Stimulated activated CD4-positive, alpha-beta T cell treated with anti-CD3 and anti-CD28 coated beads, Interleukin-1b, Interleukin-23, amount 100 ng/mL, for 1 hour (primary cell): ENCODE measurements around the gene ANKRD36C.
"Not testable (repeated sequence)": the region's sequence is repeated elsewhere in the genome, so short reads cannot be mapped to it uniquely, and the experiment has no call there.

ENCODE experiments used
- DNase-seq, 2 donors: peaks; one replicate each; pipeline ENCODE4 v3.0.0-alpha.2; 2020; ENCODE audit warnings: low read depth in 2 of 2

Gene ANKRD36C

GRCh38 chr2:95991351-95992094, at the start of gene ANKRD36C:
Gene ANKRD36C (minus strand): TSS chr2:95991824. CDS start chr2:95991708, 116 bp downstream.
- DNase-seq, result not testable (repeated sequence)

- DNase-seq, result not testable (repeated sequence)
These were observed 43.9 kb upstream of the ANKRD36C start for GRCh38 chr2:96035554-96035953.

GRCh38 chr2:96034792-96035191, 43.2 kb upstream of the ANKRD36C start, which contains the start of gene GPAT2:
Gene GPAT2 (minus strand): TSS chr2:96034916. CDS start chr2:96032359, 2,557 bp downstream.
- DNase-seq, result not testable (repeated sequence)

GRCh38 chr2:96033997-96034396, 42.4 kb upstream of the ANKRD36C start:
- not testable (repeated sequence) for DNase-seq

DNA sequence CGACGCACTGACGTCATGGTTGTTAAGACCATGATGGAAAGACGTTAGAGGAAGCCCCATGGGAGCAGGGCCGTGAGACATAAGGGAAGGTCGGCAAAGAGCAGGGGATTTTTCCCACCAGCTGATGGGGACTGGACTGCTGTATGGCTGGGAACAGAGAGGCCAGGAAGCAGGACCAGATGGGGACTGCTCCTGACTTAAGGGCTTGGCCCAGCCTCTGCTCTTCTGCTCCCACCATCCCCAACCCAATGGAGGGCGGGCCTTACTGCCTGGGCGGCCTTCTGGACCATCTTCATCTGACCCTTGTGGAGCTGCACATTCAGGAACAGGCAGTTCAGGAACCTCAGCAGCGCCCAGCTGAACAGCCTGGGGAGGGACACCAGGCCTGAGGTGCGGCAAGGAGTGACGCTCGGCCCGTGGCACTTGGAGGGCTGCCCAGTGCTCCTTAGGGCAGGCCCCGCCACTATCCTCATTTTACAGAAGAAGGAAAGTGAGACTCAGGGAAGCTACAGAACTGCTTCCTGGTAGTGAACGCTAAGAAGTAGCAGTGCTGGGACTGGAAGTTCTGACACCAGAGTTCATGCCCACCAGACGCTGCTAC, 36.2 kb upstream of the ANKRD36C start:
- DNase-seq, result not testable (repeated sequence)

GRCh38 chr2:96025755-96026154, 34.1 kb upstream of the ANKRD36C start:
- not testable (repeated sequence) for DNase-seq

DNA sequence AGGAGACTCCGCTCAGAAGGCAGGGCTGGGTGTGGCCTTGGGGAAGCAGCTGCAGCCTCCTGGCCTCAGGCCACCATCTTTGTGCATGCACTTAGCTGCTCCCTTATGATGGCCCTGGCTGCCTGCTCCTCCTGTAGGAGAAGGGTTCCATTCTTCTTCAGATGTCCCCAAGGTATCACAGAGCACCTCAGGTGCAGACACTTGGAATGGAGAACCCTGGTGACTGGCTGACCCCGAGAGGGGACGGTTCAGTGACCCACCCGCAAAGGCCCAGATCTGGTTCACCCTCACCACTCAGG, 33.5 kb upstream of the ANKRD36C start:
- no peak for DNase-seq

GRCh38 chr2:96024336-96025193, 32.9 kb upstream of the ANKRD36C start:
- DNase-seq, result no peak

GRCh38 chr2:96023701-96024100, 32.1 kb upstream of the ANKRD36C start:
- not testable (repeated sequence) for DNase-seq

- DNase-seq, result peak; percentile 23 to 49
These were observed 31.2 kb upstream of the ANKRD36C start for GRCh38 chr2:96022701-96023447.

- not testable (repeated sequence) for DNase-seq
These were observed 30.5 kb upstream of the ANKRD36C start for GRCh38 chr2:96022126-96022525.

DNA sequence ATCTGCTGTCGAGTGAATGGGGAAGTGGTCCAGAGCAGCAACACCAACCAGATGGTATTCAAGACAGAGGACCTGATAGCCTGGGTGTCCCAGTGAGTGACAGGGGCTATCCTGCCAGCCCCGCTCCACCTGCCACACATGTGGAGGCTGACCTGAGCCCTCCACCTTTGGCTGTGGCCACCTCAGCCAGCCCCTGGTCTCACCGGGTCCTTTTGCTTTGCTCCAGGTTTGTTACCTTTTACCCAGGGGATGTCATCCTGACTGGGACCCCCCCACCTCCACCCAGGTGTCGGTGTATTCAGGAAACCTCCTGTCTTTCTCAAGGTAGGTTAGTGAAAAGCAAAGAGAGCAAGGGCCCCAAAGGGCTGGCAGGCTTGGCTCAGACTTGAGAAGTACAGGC, 29.5 kb upstream of the ANKRD36C start:
- DNase-seq, result not testable (repeated sequence)

DNA sequence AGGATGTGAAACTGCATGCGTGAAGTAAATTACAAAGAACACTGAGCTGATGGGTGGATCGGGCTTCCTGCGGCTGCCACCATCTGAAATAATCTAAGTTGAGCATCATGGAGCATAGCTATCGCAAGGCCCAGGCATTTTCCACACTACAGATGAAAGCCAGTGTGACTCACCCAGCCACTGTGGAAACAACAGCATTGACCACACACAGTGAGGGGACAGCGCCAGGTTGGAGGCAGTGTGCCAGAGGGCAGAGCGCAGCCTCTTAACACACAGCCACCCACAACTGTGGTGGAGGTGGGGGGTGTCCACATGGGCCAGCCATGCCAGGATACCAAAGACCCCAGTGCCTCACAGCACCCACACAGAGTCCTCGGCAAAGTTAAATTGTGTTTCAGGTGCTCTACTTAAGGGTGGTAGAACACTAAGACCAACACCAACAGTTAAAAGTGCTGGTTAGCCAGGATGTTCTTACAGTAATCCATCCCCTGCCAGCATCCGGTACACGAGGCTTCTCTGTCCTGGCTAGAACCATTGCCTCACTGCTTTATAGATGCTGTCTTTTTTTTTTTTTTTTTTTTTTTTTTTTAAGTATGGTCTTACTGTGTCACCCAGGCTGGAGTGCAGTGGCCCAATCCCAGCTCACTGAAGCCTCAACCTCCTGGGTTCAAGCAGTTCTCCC, 28.4 kb upstream of the ANKRD36C start:
- not testable (repeated sequence) for DNase-seq

DNA sequence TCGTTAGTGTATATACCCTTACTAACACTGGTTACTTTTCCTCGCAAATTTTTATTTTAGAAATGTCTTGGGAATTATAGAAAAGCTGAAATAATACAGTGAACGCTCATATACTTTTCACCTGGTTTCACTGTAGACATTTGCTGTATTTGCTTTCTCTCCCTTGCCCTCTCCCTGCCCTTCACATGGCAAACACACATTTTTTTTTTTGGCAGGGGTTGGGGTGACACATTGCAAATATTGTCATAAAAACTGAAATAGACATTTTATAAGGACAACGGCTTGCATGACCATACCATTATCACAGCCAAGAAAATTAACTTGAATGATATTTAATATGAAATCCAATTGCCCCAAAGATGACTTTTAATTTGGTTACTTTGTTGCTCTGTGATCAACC, 24.7 kb upstream of the ANKRD36C start:
- not testable (repeated sequence) for DNase-seq

- DNase-seq, result not testable (repeated sequence)
These were observed 21.2 kb upstream of the ANKRD36C start for GRCh38 chr2:96012792-96013264.

DNA sequence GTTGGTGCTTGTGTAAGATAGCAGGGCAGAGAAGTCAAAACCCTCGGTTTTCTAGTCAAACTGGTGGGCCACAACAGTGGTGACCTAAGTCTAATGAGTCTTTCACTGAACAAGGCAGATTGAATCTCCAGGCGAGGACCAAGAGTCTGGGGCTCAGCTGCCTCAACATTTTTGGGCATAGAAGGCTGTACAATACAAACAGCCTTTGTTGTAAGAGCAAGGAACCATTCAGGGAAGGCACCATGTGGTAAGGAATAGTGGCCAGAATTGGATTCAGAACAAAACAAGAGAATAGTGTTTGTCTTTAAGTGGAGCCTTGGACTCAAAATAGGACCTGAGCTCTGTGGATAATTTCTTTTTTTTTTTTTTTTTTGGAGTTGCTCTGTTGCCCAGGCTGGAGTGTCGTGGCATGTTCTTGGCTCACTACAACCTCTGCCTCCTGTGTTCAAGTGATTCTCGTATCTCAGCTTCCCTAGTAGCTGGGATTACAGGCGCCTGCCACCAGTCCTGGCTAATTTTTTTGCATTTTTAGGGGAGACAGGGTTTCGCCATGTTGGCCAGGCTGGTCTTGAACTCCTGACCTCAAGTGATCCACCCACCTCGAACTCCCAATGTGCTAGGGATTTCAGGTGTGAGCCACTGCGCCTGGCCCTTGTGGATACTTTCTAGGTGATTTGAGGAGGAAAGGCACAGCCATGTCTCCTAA, 20.6 kb upstream of the ANKRD36C start:
- not testable (repeated sequence) for DNase-seq

- not testable (repeated sequence) for DNase-seq
These were observed 19.5 kb upstream of the ANKRD36C start for GRCh38 chr2:96011129-96011455.

- peak; percentile 86 to 96 for DNase-seq
These were observed 18.9 kb upstream of the ANKRD36C start for GRCh38 chr2:96010320-96011128.

DNA sequence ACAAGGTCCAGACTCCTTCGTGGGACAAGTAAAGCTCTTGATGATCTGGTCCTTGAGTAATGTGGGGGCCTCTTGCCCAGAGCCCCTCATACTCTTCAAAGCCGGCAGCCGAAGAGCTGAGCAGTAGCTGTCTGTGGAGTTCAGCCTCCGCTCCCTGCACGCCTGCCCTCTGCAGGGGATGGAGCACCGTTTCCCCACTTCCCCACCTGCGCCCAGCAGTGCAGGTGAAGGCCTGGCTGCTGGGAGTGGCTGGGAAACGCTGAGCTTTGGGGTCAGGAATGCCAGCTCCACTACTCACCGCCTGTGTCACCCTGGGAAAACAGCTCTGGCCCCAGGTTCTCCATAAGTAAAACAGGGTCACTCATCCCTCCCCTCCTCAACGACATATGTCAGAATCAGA, 18.2 kb upstream of the ANKRD36C start:
- DNase-seq, result not testable (repeated sequence)
